Measurements from ENCODE around the gene MARCO. TPM values are rescaled to one million over a fixed set of nuclear protein-coding genes. Genes with fewer than 3 reads are reported as not detected.
A peak's percentile ranks its signal among the peaks of the same experiment; 100 is the strongest.

The MARCO gene
- polyA plus RNA-seq, 3 donors = 12.7 to 43.7 (median 37.7) TPM

- H3K36me3 Mint-ChIP-seq = peaks cover 7 to 9% of the 10 kb centered on the region in 2 donors
- Histone ChIP-seq H3K27me3 (ENCODE audit: control insufficient read depth in 2 of 2, insufficient read depth in 2 of 2, low read length in 2 of 2) (no peaks in the 10 kb centered on the region), H3K79me2 (ENCODE audit: insufficient read depth, low read length) (no peaks in the 10 kb centered on the region), H3K36me3 (replicated peaks in 1 of 2; ENCODE audit: control insufficient read depth in 1 of 2, insufficient read depth in 2 of 2, low read length in 2 of 2) (no peaks in the 10 kb centered on the region), H4K20me1 (ENCODE audit: insufficient read depth, low read length) (no peaks in the 10 kb centered on the region), H3K27ac (ENCODE audit: low read depth in 1 of 2, low read length in 2 of 2) (peak overlapping the region; percentile 4 to 90), H3K4me1 (ENCODE audit: control insufficient read depth in 1 of 2, insufficient read depth in 2 of 2, low read length in 2 of 2) (peaks cover 76 to 78% of the 10 kb centered on the region in 2 donors), H3K9me3 (replicated peaks in 1 of 2; ENCODE audit: control insufficient read depth in 1 of 2, insufficient read depth in 1 of 2, low read length in 2 of 2) (peaks cover 3 to 8% of the 10 kb centered on the region in 2 donors), H3K9ac (ENCODE audit: insufficient read depth, low read length, poor library complexity, severe bottlenecking) (no peak overlapping the region), H3K4me3 (replicated peaks in 1 of 3; ENCODE audit: low read depth in 2 of 3, low read length in 3 of 3) (no peak overlapping the region), H2AFZ (ENCODE audit: insufficient read depth, low read depth, low read length, poor library complexity, severe bottlenecking) (no peak overlapping the region), H3K4me2 (replicated peaks; ENCODE audit: extremely low read depth, low read length, poor library complexity, severe bottlenecking) (no peak overlapping the region)
- TF ChIP-seq CTCF (IDR thresholded peaks at IDR 0.05) = no peak
- intact Hi-C loops (cut with micrococcal nuclease) = loop anchor here in 1 of 2 donors (5.0 kb wide), 1 partner anchor 34 kb away; no protein-coding TSS in a partner anchor
- H3K27ac Mint-ChIP-seq = peak overlapping the region in 2 of 7 donors; percentile 47 to 70
- H3K9me3 Mint-ChIP-seq = peaks cover 7 to 12% (median 9%) of the 10 kb centered on the region in 7 donors
- H3K4me3 Mint-ChIP-seq = no peak overlapping the region
- WGBS (ENCODE audit: insufficient coverage) = no CpG with 5 or more reads among the region's 1 CpG
- peaks cover 31% of the 10 kb centered on the region for H3K4me1 Mint-ChIP-seq
- DNase-seq = no peak
- H3K27me3 Mint-ChIP-seq (ENCODE audit: low read depth in 3 of 3) = peaks cover 0 to 2% (median 0%) of the 10 kb centered on the region in 3 donors
Observed at GRCh38 chr2:118937817-118938216, 4.2 kb upstream of the MARCO start.

DNA sequence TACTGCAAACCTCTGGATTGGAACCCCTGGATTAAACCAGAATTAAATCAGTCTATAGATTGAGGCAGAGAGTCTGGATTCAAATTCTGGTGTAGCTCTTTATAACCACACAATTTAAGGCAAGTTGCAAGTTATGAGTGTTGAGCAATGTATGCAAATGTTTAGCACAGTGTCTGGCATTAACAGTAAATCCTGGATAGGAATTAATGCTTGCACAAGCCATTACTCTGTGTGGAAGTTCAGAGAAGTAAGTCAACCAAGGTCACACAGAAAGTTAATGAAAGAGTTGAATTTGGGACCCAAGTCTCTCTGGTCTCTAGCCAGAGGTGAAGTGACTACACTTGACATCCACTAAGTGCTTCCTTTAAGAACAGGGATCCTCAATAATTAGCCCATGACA lies 2.0 kb upstream of the MARCO start:
- H3K27ac Mint-ChIP-seq = peak overlapping the region; percentile 94 to 97 (median 95)
- H3K27ac ChIP-seq (ENCODE audit: low read depth in 1 of 2, low read length in 2 of 2) = peak overlapping the region; percentile 91 to 93

More for the DNA sequence above, 2.0 kb upstream of the MARCO start:
- H3K9me3 ChIP-seq (replicated peaks in 1 of 2; ENCODE audit: control insufficient read depth in 1 of 2, insufficient read depth in 1 of 2, low read length in 2 of 2) = no peaks in the 10 kb centered on the region
- H3K9me3 Mint-ChIP-seq = no peaks in the 10 kb centered on the region
- H3K9ac ChIP-seq (ENCODE audit: insufficient read depth, low read length, poor library complexity, severe bottlenecking) = peak overlapping the region; percentile 40
- peaks cover 0 to 2% of the 10 kb centered on the region in 2 donors for H3K36me3 Mint-ChIP-seq
- H3K4me3 ChIP-seq (replicated peaks in 1 of 3; ENCODE audit: low read depth in 2 of 3, low read length in 3 of 3) = peak overlapping the region in 1 of 3 experiments; percentile 60
- intact Hi-C loops (cut with micrococcal nuclease) = loop anchor here (5.0 kb wide), 4 partner anchors 32 to 38 kb away; no protein-coding TSS in a partner anchor
- H3K4me3 Mint-ChIP-seq = peak overlapping the region in 1 of 2 donors; percentile 75
- H3K4me2 ChIP-seq (replicated peaks; ENCODE audit: extremely low read depth, low read length, poor library complexity, severe bottlenecking) = peak overlapping the region; percentile 74
- no peak overlapping the region for H2AFZ ChIP-seq (ENCODE audit: insufficient read depth, low read depth, low read length, poor library complexity, severe bottlenecking)
- H3K36me3 ChIP-seq (replicated peaks in 1 of 2; ENCODE audit: control insufficient read depth in 1 of 2, insufficient read depth in 2 of 2, low read length in 2 of 2) = no peaks in the 10 kb centered on the region
- H3K79me2 ChIP-seq (ENCODE audit: insufficient read depth, low read length) = no peaks in the 10 kb centered on the region
- peaks cover 88 to 96% of the 10 kb centered on the region in 2 donors for H3K4me1 ChIP-seq (ENCODE audit: control insufficient read depth in 1 of 2, insufficient read depth in 2 of 2, low read length in 2 of 2)
- peak; percentile 35 to 81 (median 66) for DNase-seq
- H4K20me1 ChIP-seq (ENCODE audit: insufficient read depth, low read length) = no peaks in the 10 kb centered on the region
- H3K27me3 ChIP-seq (ENCODE audit: control insufficient read depth in 2 of 2, insufficient read depth in 2 of 2, low read length in 2 of 2) = no peaks in the 10 kb centered on the region
- peaks cover 48% of the 10 kb centered on the region for H3K4me1 Mint-ChIP-seq
- no peak for TF ChIP-seq CTCF (IDR thresholded peaks at IDR 0.05)
- H3K27me3 Mint-ChIP-seq (ENCODE audit: low read depth in 3 of 3) = peaks cover 0 to 2% (median 0%) of the 10 kb centered on the region in 3 donors

Measured in CD14-positive monocyte (primary cell).